HEK293 (cell line): ENCODE data around the gene CASKIN1.

Source experiments
- CTCF ChIA-PET: fragments of 350-600 bp; formaldehyde crosslinking; extraction: SDS; loops from one replicate; lab custom pipeline; 2021; ENCODE audit warnings: antibody characterized with exemption; lab: Yijun Ruan, JAX
- POLR2A ChIA-PET: fragments of 300-600 bp; formaldehyde crosslinking; extraction: SDS; loops from one replicate; lab custom pipeline; 2020; ENCODE audit warnings: antibody characterized with exemption, inconsistent platforms; lab: Yijun Ruan, JAX
- H3K27ac ChIP-seq: fragments of 200-500 bp; sonication (Bioruptor generic); 2 replicates; pipeline ENCODE4 v1.5.1; 2014; ENCODE audit warnings: low read depth, low read length, control low read depth, inconsistent platforms; ENCODE audit errors: extremely low read depth
- H3K36me3 ChIP-seq, 2 experiments: fragments of 200-500 bp in 1 of 2; sonication (Bioruptor generic) in 1 of 2; 1 replicate in 1 of 2; 2 replicates in 1 of 2; pipeline ENCODE4 v1.5.1; 2014 to 2017; ENCODE audit warnings: inconsistent platforms in 2 of 2, low read length in 2 of 2; ENCODE audit not compliant: control insufficient read depth in 2 of 2, insufficient read depth in 1 of 2
- H3K4me1 ChIP-seq: fragments of 200-500 bp; sonication (Bioruptor generic); 2 replicates; pipeline ENCODE4 v1.5.1; 2014; ENCODE audit warnings: mild to moderate bottlenecking, low read length, inconsistent platforms; ENCODE audit not compliant: control insufficient read depth, insufficient read depth
- H3K4me3 ChIP-seq: 2 replicates; pipeline ENCODE4 v1.5.1; 2011; ENCODE audit warnings: low read depth, mild to moderate bottlenecking, control low read depth, low read length, moderate library complexity
- H3K9me3 ChIP-seq: fragments of 200-500 bp; sonication (Bioruptor generic); 2 replicates; pipeline ENCODE4 v1.5.1; 2014; ENCODE audit warnings: low read depth, low read length, inconsistent platforms; ENCODE audit not compliant: control insufficient read depth, insufficient read depth
- EGR2 ChIP-seq: fragments of 450-650 bp; formaldehyde crosslinking; IDR thresholded peaks from 2 replicates; pipeline ENCODE4 v1.5.1; 2016; ENCODE audit warnings: low read depth, missing biosample characterization, missing genetic modification characterization
- GLIS1 ChIP-seq: fragments of 450-650 bp; formaldehyde crosslinking; IDR thresholded peaks from 2 replicates; pipeline ENCODE4 v1.5.1; 2016; ENCODE audit warnings: missing biosample characterization, missing genetic modification characterization
- GLIS2 ChIP-seq: fragments of 450-650 bp; formaldehyde crosslinking; IDR thresholded peaks from 2 replicates; pipeline ENCODE4 v1.5.1; 2016; ENCODE audit warnings: missing biosample characterization, missing genetic modification characterization
- MEIS1 ChIP-seq: sonication (generic); formaldehyde crosslinking; IDR thresholded peaks from 2 replicates; pipeline ENCODE4 v1.8.1; 2022; ENCODE audit warnings: missing genetic modification reagents, mild to moderate bottlenecking, borderline replicate concordance
- PATZ1 ChIP-seq: fragments of 450-650 bp; formaldehyde crosslinking; IDR thresholded peaks from 2 replicates; pipeline ENCODE4 v1.5.1; 2016; ENCODE audit warnings: missing biosample characterization, missing genetic modification characterization
- RBAK ChIP-seq: fragments of 450-650 bp; formaldehyde crosslinking; IDR thresholded peaks from 2 replicates; pipeline ENCODE4 v1.5.1; 2016; ENCODE audit warnings: missing biosample characterization, missing genetic modification characterization
- TCF7L2 ChIP-seq: IDR thresholded peaks from 2 replicates; pipeline ENCODE4 v1.6.1; 2011; ENCODE audit warnings: low read depth, mild to moderate bottlenecking, inconsistent platforms, low read length, moderate library complexity, borderline replicate concordance
- WT1 ChIP-seq: fragments of 450-650 bp; formaldehyde crosslinking; IDR thresholded peaks from 2 replicates; pipeline ENCODE4 v1.5.1; 2016; ENCODE audit warnings: missing biosample characterization, missing genetic modification characterization
- YY1 ChIP-seq: fragments of 450-650 bp; formaldehyde crosslinking; IDR thresholded peaks from 2 replicates; pipeline ENCODE4 v1.5.1; 2018; ENCODE audit warnings: missing biosample characterization, missing genetic modification characterization
- ZBTB20 ChIP-seq: fragments of 450-650 bp; formaldehyde crosslinking; IDR thresholded peaks from 2 replicates; pipeline ENCODE4 v1.5.1; 2016; ENCODE audit warnings: missing biosample characterization, missing genetic modification characterization
- ZNF121 ChIP-seq: fragments of 450-650 bp; formaldehyde crosslinking; IDR thresholded peaks from 2 replicates; pipeline ENCODE4 v1.5.1; 2016; ENCODE audit warnings: missing biosample characterization, missing genetic modification characterization
- ZNF2 ChIP-seq: fragments of 450-650 bp; formaldehyde crosslinking; IDR thresholded peaks from 2 replicates; pipeline ENCODE4 v1.5.1; 2016; ENCODE audit warnings: missing biosample characterization, missing genetic modification characterization
- ZNF211 ChIP-seq: fragments of 450-650 bp; formaldehyde crosslinking; IDR thresholded peaks from 2 replicates; pipeline ENCODE4 v1.5.1; 2016; ENCODE audit warnings: low read depth, missing biosample characterization, missing genetic modification characterization
- ZNF266 ChIP-seq: fragments of 450-650 bp; formaldehyde crosslinking; IDR thresholded peaks from 2 replicates; pipeline ENCODE4 v1.5.1; 2016; ENCODE audit warnings: missing biosample characterization, missing genetic modification characterization, low read depth
- ZNF292 ChIP-seq: fragments of 450-650 bp; formaldehyde crosslinking; IDR thresholded peaks from 2 replicates; pipeline ENCODE4 v1.5.1; 2016; ENCODE audit warnings: low read depth, missing biosample characterization, missing genetic modification characterization, borderline replicate concordance
- ZNF341 ChIP-seq: fragments of 450-650 bp; formaldehyde crosslinking; IDR thresholded peaks from 2 replicates; pipeline ENCODE4; 2016; ENCODE audit warnings: low read depth, missing biosample characterization, missing genetic modification characterization
- ZNF514 ChIP-seq: fragments of 450-650 bp; formaldehyde crosslinking; IDR thresholded peaks from 2 replicates; pipeline ENCODE4 v1.5.1; 2016; ENCODE audit warnings: missing biosample characterization, missing genetic modification characterization
- ZNF610 ChIP-seq: fragments of 450-650 bp; formaldehyde crosslinking; IDR thresholded peaks from 2 replicates; pipeline ENCODE4 v1.5.1; 2016; ENCODE audit warnings: missing biosample characterization, missing genetic modification characterization, borderline replicate concordance
- ZNF621 ChIP-seq: fragments of 450-650 bp; formaldehyde crosslinking; IDR thresholded peaks from 2 replicates; pipeline ENCODE4 v1.5.1; 2017; ENCODE audit warnings: missing biosample characterization, missing genetic modification characterization
- ZNF624 ChIP-seq: fragments of 450-650 bp; formaldehyde crosslinking; IDR thresholded peaks from 2 replicates; pipeline ENCODE4 v1.5.1; 2017; ENCODE audit warnings: missing biosample characterization, missing genetic modification characterization
- ZNF747 ChIP-seq: fragments of 450-650 bp; formaldehyde crosslinking; IDR thresholded peaks from 2 replicates; pipeline ENCODE4 v1.5.1; 2016; ENCODE audit warnings: missing biosample characterization, missing genetic modification characterization
- ZNF777 ChIP-seq: fragments of 450-650 bp; formaldehyde crosslinking; IDR thresholded peaks from 2 replicates; pipeline ENCODE4 v1.5.1; 2017; ENCODE audit warnings: missing biosample characterization, missing genetic modification characterization, borderline replicate concordance
- ZNF785 ChIP-seq: fragments of 450-650 bp; formaldehyde crosslinking; IDR thresholded peaks from 2 replicates; pipeline ENCODE4 v1.5.1; 2016; ENCODE audit warnings: missing biosample characterization, missing genetic modification characterization
- ZSCAN18 ChIP-seq: fragments of 450-650 bp; formaldehyde crosslinking; IDR thresholded peaks from 2 replicates; pipeline ENCODE4 v1.5.1; 2016; ENCODE audit warnings: missing biosample characterization, missing genetic modification characterization
- TF ChIP-seq, protein P1 (sequence below): fragments of 450-650 bp; formaldehyde crosslinking; IDR thresholded peaks from 2 replicates; pipeline ENCODE4 v1.5.0; 2017; ENCODE audit warnings: missing biosample characterization, missing genetic modification characterization, borderline replicate concordance
- TF ChIP-seq, protein P2 (sequence below): fragments of 450-650 bp; formaldehyde crosslinking; IDR thresholded peaks from 2 replicates; pipeline ENCODE4 v1.5.1; 2016; ENCODE audit warnings: missing biosample characterization, missing genetic modification characterization

The CASKIN1 gene

GRCh38 chr16:2196981-2197511 lies 641 bp upstream of the CASKIN1 start:
- Histone ChIP-seq H3K4me3 (no peak overlapping the region), H3K9me3 (no peaks in the 10 kb centered on the region), H3K4me1 (peaks cover 9% of the 10 kb centered on the region; the same call in 1 of the 2 replicates), H3K36me3 (no peaks in the 10 kb centered on the region), H3K27ac (no peak overlapping the region)
- TF ChIP-seq EGR2 (tag by site-specific recombination) (peak; percentile 26; the same call in 1 of the 2 replicates), ZNF266 (no peak), TCF7L2 (no peak), GLIS2 (tag by site-specific recombination) (peak; percentile 28; the same call in 1 of the 2 replicates), ZNF747 (no peak), ZNF211 (tag by site-specific recombination) (no peak), RBAK (tag by site-specific recombination) (no peak), ZNF624 (tag by site-specific recombination) (no peak), PATZ1 (0 out of 2 replicates have a peak, but pooled peaks have one; percentile 40), ZNF785 (no peak), ZNF121 (no peak), ZNF777 (tag by site-specific recombination) (no peak), ZNF514 (tag by site-specific recombination) (no peak), ZNF621 (no peak), ZNF292 (tag by site-specific recombination) (no peak), MEIS1 (CRISPR knock-in tag) (no peak), ZNF610 (tag by site-specific recombination) (no peak)
- TF ChIP-seq, protein P1, sequence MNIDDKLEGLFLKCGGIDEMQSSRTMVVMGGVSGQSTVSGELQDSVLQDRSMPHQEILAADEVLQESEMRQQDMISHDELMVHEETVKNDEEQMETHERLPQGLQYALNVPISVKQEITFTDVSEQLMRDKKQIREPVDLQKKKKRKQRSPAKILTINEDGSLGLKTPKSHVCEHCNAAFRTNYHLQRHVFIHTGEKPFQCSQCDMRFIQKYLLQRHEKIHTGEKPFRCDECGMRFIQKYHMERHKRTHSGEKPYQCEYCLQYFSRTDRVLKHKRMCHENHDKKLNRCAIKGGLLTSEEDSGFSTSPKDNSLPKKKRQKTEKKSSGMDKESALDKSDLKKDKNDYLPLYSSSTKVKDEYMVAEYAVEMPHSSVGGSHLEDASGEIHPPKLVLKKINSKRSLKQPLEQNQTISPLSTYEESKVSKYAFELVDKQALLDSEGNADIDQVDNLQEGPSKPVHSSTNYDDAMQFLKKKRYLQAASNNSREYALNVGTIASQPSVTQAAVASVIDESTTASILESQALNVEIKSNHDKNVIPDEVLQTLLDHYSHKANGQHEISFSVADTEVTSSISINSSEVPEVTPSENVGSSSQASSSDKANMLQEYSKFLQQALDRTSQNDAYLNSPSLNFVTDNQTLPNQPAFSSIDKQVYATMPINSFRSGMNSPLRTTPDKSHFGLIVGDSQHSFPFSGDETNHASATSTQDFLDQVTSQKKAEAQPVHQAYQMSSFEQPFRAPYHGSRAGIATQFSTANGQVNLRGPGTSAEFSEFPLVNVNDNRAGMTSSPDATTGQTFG (tag by site-specific recombination), result no peak
- POLR2A ChIA-PET, result no interaction called here
- CTCF ChIA-PET, result interaction anchor here (0.6 to 1.3 kb wide), 3 partner anchors 12 to 738 kb away, joined by 3 to 5 read pairs (median 3); partner anchors contain the start of gene TRAF7

DNA sequence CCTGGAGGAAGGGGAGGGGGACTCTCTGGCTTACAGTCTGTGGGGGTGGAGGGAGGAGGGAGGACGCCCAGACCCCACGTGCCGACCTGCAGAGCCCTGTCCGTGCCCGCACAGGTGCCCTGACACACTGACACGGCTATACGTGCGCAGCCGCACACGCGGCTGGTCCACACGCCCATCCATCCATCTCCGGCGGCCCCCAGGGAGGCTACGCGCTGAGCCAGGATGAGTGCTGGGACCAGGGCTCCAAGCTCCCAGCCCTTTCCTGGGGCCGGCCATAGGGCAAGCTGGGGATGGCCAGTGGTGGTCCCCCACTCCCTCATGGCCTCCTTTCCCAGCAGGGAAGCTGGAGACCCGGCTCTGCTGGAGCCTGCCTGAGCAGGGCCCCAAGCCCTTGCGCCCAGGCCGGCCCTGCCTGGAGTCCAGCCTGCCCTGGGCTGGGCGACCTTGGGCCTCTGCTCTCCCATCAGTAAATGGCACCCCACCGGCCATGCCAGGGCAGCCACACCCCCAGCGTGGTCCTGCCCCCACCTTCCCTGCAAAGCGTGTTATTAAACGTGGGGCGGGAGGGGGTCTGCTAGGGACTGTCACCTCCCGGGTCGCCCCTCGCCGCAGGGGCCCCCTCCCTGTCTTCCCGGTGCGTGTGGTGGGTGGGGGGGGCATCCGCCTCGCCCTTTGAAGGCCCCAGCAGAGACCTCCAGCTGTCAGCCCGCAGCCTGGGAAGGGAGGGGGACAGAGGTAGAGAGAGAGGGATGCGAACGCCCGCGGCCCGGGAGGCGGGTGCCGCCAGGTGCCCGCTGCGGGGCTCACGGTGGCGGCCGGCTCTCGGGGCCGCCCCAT lies 863 bp downstream of the CASKIN1 start:
- H3K9me3 ChIP-seq, result no peaks in the 10 kb centered on the region
- CTCF ChIA-PET, result interaction anchor here (1.0 to 3.4 kb wide), 12 partner anchors 8 to 305 kb away, joined by 3 to 28 read pairs (median 6); partner anchors contain the start of genes ABCA3, ECI1 and MLST8
- peaks cover 9% of the 10 kb centered on the region; the same call in 1 of the 2 replicates for H3K4me1 ChIP-seq
- H3K4me3 ChIP-seq, result peak overlapping the region; percentile 42
- POLR2A ChIA-PET, result interaction anchor here (0.5 to 2.5 kb wide), 13 partner anchors 9 to 1825 kb away, joined by 3 to 30 read pairs (median 4); partner anchors contain the start of genes BRICD5, DNASE1L2, E4F1 and ECI1
- peak overlapping the region; percentile 16; the same call in 1 of the 2 replicates for H3K27ac ChIP-seq
- no peaks in the 10 kb centered on the region for H3K36me3 ChIP-seq
- TF ChIP-seq GLIS1 (tag by site-specific recombination) (peak; percentile 97), ZSCAN18 (no peak), YY1 (tag by site-specific recombination) (no peak), ZBTB20 (peak; percentile 58; the same call in 1 of the 2 replicates), ZNF341 (tag by site-specific recombination) (no peak), WT1 (tag by site-specific recombination) (no peak), ZNF292 (tag by site-specific recombination) (no peak), ZNF2 (no peak)
- TF ChIP-seq, protein P2, sequence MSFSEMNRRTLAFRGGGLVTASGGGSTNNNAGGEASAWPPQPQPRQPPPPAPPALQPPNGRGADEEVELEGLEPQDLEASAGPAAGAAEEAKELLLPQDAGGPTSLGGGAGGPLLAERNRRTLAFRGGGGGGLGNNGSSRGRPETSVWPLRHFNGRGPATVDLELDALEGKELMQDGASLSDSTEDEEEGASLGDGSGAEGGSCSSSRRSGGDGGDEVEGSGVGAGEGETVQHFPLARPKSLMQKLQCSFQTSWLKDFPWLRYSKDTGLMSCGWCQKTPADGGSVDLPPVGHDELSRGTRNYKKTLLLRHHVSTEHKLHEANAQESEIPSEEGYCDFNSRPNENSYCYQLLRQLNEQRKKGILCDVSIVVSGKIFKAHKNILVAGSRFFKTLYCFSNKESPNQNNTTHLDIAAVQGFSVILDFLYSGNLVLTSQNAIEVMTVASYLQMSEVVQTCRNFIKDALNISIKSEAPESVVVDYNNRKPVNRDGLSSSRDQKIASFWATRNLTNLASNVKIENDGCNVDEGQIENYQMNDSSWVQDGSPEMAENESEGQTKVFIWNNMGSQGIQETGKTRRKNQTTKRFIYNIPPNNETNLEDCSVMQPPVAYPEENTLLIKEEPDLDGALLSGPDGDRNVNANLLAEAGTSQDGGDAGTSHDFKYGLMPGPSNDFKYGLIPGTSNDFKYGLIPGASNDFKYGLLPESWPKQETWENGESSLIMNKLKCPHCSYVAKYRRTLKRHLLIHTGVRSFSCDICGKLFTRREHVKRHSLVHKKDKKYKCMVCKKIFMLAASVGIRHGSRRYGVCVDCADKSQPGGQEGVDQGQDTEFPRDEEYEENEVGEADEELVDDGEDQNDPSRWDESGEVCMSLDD (tag by site-specific recombination), result no peak
